Measurements from ENCODE around the gene MVB12B.

MVB12B gene

GRCh38 chr9:126489581-126490213 is 163.1 kb downstream of the MVB12B start:
- TF ChIP-seq GATA2 (IDR thresholded peaks at IDR 0.05; ENCODE audit: low read depth, low read length) (no peak), GATA3 (IDR thresholded peaks at IDR 0.05; ENCODE audit: low read depth, low read length) (no peak)

- TF ChIP-seq GATA3 (IDR thresholded peaks at IDR 0.05; ENCODE audit: low read depth, low read length) (no peak), GATA2 (IDR thresholded peaks at IDR 0.05; ENCODE audit: low read depth, low read length) (no peak)
Observed at GRCh38 chr9:126490214-126490631, 163.6 kb downstream of the MVB12B start.

- no peak for TF ChIP-seq GATA2 (IDR thresholded peaks at IDR 0.05; ENCODE audit: low read depth, low read length)
- TF ChIP-seq GATA3 (IDR thresholded peaks at IDR 0.05; ENCODE audit: low read depth, low read length): no peak
Observed at GRCh38 chr9:126490871-126491567, 164.4 kb downstream of the MVB12B start.

- TF ChIP-seq GATA3 (IDR thresholded peaks at IDR 0.05; ENCODE audit: low read depth, low read length) (no peak), GATA2 (IDR thresholded peaks at IDR 0.05; ENCODE audit: low read depth, low read length) (no peak)
Observed at GRCh38 chr9:126491568-126491879, 164.9 kb downstream of the MVB12B start.

GRCh38 chr9:126491949-126492348 is 165.3 kb downstream of the MVB12B start:
- TF ChIP-seq GATA2 (IDR thresholded peaks at IDR 0.05; ENCODE audit: low read depth, low read length) (no peak), GATA3 (IDR thresholded peaks at IDR 0.05; ENCODE audit: low read depth, low read length) (no peak)

GRCh38 chr9:126494264-126494663 is 167.6 kb downstream of the MVB12B start:
- TF ChIP-seq GATA2 (IDR thresholded peaks at IDR 0.05; ENCODE audit: low read depth, low read length) (no peak), GATA3 (IDR thresholded peaks at IDR 0.05; ENCODE audit: low read depth, low read length) (no peak)

- no peak for TF ChIP-seq GATA3 (IDR thresholded peaks at IDR 0.05; ENCODE audit: low read depth, low read length)
- no peak for TF ChIP-seq GATA2 (IDR thresholded peaks at IDR 0.05; ENCODE audit: low read depth, low read length)
Observed at GRCh38 chr9:126494746-126495145, 168.1 kb downstream of the MVB12B start.

GRCh38 chr9:126495411-126496180 is 169.0 kb downstream of the MVB12B start:
- TF ChIP-seq GATA3 (IDR thresholded peaks at IDR 0.05; ENCODE audit: low read depth, low read length) (no peak), GATA2 (IDR thresholded peaks at IDR 0.05; ENCODE audit: low read depth, low read length) (no peak)

- TF ChIP-seq GATA3 (IDR thresholded peaks at IDR 0.05; ENCODE audit: low read depth, low read length): no peak
- TF ChIP-seq GATA2 (IDR thresholded peaks at IDR 0.05; ENCODE audit: low read depth, low read length): no peak
Observed at GRCh38 chr9:126496181-126496576, 169.6 kb downstream of the MVB12B start.

- TF ChIP-seq GATA2 (IDR thresholded peaks at IDR 0.05; ENCODE audit: low read depth, low read length): no peak
Observed at GRCh38 chr9:126496781-126497659, 170.4 kb downstream of the MVB12B start.

- no peak for TF ChIP-seq GATA2 (IDR thresholded peaks at IDR 0.05; ENCODE audit: low read depth, low read length)
- no peak for TF ChIP-seq GATA3 (IDR thresholded peaks at IDR 0.05; ENCODE audit: low read depth, low read length)
Observed at GRCh38 chr9:126497660-126498275, 171.1 kb downstream of the MVB12B start.

GRCh38 chr9:126498331-126498730 is 171.7 kb downstream of the MVB12B start:
- TF ChIP-seq GATA2 (IDR thresholded peaks at IDR 0.05; ENCODE audit: low read depth, low read length) (no peak), GATA3 (IDR thresholded peaks at IDR 0.05; ENCODE audit: low read depth, low read length) (no peak)
